ENCODE data around the gene KYAT1. TPM values are rescaled to one million over a fixed set of nuclear protein-coding genes. Genes with fewer than 3 reads are reported as not detected.

The KYAT1 gene
- total and polyA plus RNA-seq, 2 of the 13 experiments (the other 11 are each of a cell fraction or from before 2014, with no cell fraction given): 9.2 to 46.5 TPM

DNA sequence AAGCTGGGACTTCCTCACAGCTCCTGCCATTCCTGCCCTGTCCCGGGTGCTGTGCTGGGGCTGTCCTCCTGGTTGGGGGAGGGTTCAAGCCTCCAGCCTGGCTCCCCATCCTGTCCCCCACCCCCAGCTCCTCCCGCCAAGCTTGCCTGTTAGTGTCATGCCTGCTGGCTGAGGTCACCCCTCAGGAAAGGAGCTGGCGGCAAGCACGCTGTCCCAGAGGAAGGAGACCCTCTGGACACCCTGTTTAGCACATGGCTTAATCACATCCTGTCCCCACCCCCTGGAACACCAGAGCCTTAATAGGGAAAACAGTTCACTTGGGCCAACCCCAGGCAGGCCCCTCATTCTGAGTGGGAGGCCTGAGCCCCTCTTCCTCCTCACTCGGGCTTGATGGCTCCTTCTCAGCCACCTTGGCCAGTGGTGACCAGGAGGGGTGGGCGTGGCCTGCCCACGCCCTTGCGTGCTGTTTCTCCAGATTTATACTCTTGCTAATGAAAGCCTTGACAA, 29.8 kb upstream of the KYAT1 start (continued):
- TF ChIP-seq, protein P1, sequence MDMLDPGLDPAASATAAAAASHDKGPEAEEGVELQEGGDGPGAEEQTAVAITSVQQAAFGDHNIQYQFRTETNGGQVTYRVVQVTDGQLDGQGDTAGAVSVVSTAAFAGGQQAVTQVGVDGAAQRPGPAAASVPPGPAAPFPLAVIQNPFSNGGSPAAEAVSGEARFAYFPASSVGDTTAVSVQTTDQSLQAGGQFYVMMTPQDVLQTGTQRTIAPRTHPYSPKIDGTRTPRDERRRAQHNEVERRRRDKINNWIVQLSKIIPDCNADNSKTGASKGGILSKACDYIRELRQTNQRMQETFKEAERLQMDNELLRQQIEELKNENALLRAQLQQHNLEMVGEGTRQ (IDR thresholded peaks at IDR 0.05; ENCODE audit: low read depth, low read length): no peak
- TF ChIP-seq, protein P1 (CRISPR knock-in tag; IDR thresholded peaks at IDR 0.05; ENCODE audit: borderline replicate concordance): no peak
- TF ChIP-seq MTF1 (CRISPR knock-in tag; IDR thresholded peaks at IDR 0.05) (no peak), POGZ (CRISPR knock-in tag; IDR thresholded peaks at IDR 0.05) (no peak), HDAC1 (CRISPR knock-in tag; IDR thresholded peaks at IDR 0.05) (peak; percentile 40; the same call in 1 of the 2 replicates), ATF7-NPFF (CRISPR knock-in tag; IDR thresholded peaks at IDR 0.05; ENCODE audit: low read depth) (no peak), ELF3 (CRISPR knock-in tag; IDR thresholded peaks at IDR 0.05) (peak; percentile 45; the same call in 1 of the 2 replicates), MAZ (IDR thresholded peaks at IDR 0.05; ENCODE audit: borderline replicate concordance, low read depth, low read length) (no peak), MAZ (CRISPR knock-in tag; IDR thresholded peaks at IDR 0.05; ENCODE audit: low read depth) (no peak), FLYWCH1 (CRISPR knock-in tag; IDR thresholded peaks at IDR 0.05) (no peak), ZNF768 (CRISPR knock-in tag; IDR thresholded peaks at IDR 0.05) (no peak), MXD4 (CRISPR knock-in tag; IDR thresholded peaks at IDR 0.05) (0 out of 2 replicates have a peak, but pooled peaks have one; percentile 13), U2AF2 (IDR thresholded peaks at IDR 0.05; ENCODE audit: low read depth, low read length) (no peak), ZSCAN9 (CRISPR knock-in tag; IDR thresholded peaks at IDR 0.05; ENCODE audit: borderline replicate concordance) (peak; percentile 19; the same call in 1 of the 2 replicates), RCOR2 (CRISPR knock-in tag; IDR thresholded peaks at IDR 0.05) (no peak), ASH2L (IDR thresholded peaks at IDR 0.05; ENCODE audit: insufficient read length, low read depth, low read length) (no peak), ZSCAN29 (CRISPR knock-in tag; conservative IDR thresholded peaks at IDR 0.05) (no peak), ZNF501 (CRISPR knock-in tag; IDR thresholded peaks at IDR 0.05) (no peak), CEBPB (IDR thresholded peaks at IDR 0.05; ENCODE audit: borderline replicate concordance, low read depth, low read length) (no peak), ZFP37 (CRISPR knock-in tag; IDR thresholded peaks at IDR 0.05; ENCODE audit: borderline replicate concordance) (0 out of 2 replicates have a peak, but pooled peaks have one; percentile 21)
- TF ChIP-seq, protein P2, sequence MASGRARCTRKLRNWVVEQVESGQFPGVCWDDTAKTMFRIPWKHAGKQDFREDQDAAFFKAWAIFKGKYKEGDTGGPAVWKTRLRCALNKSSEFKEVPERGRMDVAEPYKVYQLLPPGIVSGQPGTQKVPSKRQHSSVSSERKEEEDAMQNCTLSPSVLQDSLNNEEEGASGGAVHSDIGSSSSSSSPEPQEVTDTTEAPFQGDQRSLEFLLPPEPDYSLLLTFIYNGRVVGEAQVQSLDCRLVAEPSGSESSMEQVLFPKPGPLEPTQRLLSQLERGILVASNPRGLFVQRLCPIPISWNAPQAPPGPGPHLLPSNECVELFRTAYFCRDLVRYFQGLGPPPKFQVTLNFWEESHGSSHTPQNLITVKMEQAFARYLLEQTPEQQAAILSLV (CRISPR knock-in tag; IDR thresholded peaks at IDR 0.05; ENCODE audit: borderline replicate concordance): no peak
- TF ChIP-seq, protein P3, sequence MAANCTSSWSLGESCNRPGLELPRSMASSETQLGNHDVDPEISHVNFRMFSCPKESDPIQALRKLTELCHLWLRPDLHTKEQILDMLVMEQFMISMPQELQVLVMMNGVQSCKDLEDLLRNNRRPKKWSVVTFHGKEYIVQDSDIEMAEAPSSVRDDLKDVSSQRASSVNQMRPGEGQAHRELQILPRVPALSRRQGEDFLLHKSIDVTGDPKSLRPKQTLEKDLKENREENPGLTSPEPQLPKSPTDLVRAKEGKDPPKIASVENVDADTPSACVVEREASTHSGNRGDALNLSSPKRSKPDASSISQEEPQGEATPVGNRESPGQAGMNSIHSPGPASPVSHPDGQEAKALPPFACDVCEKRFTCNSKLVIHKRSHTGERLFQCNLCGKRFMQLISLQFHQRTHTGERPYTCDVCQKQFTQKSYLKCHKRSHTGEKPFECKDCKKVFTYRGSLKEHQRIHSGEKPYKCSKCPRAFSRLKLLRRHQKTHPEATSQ (CRISPR knock-in tag; IDR thresholded peaks at IDR 0.05; ENCODE audit: borderline replicate concordance): no peak
- TF ChIP-seq, protein P4, sequence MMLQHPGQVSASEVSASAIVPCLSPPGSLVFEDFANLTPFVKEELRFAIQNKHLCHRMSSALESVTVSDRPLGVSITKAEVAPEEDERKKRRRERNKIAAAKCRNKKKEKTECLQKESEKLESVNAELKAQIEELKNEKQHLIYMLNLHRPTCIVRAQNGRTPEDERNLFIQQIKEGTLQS (CRISPR knock-in tag; IDR thresholded peaks at IDR 0.05): peak; percentile 85
- TF ChIP-seq, protein P5, sequence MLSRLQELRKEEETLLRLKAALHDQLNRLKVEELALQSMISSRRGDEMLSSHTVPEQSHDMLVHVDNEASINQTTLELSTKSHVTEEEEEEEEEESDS (CRISPR knock-in tag; IDR thresholded peaks at IDR 0.05; ENCODE audit: borderline replicate concordance): no peak
- TF ChIP-seq, protein P6, sequence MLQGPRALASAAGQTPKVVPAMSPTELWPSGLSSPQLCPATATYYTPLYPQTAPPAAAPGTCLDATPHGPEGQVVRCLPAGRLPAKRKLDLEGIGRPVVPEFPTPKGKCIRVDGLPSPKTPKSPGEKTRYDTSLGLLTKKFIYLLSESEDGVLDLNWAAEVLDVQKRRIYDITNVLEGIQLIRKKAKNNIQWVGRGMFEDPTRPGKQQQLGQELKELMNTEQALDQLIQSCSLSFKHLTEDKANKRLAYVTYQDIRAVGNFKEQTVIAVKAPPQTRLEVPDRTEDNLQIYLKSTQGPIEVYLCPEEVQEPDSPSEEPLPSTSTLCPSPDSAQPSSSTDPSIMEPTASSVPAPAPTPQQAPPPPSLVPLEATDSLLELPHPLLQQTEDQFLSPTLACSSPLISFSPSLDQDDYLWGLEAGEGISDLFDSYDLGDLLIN (CRISPR knock-in tag; IDR thresholded peaks at IDR 0.05; ENCODE audit: borderline replicate concordance): no peak
